ENCODE data around the gene MPDZ. TPM values are rescaled to one million over a fixed set of nuclear protein-coding genes. Genes with fewer than 3 reads are reported as not detected.

MPDZ gene
- total and polyA plus RNA-seq, 2 of the 13 experiments (the other 11 are each of a cell fraction or from before 2014, with no cell fraction given), result 12.4 to 14.7 TPM

DNA sequence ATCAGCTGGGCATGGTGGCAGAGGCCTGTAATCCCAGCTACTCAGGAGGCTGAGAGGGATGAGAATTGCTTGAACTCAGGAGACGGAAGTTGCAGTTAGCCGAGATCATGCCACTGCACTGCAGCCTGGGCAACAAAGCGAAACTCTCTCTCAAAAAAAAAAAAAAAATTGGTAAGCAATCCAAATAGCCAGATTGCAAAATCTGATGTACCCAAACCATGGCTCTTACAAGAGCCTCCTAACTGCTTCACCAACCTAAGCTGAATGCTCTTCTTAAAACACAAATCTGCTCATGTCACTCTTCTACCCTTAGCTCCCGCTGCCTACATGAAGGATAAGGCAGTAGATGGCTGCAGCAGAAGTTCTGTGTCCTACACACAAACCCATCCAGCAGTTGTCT, 105.9 kb downstream of the MPDZ start:
- POLR2A ChIA-PET, result no interaction called here
- Histone ChIP-seq H3K27ac (ENCODE audit: extremely low read length, insufficient read depth, low read length) (no peak overlapping the region), H2AFZ (ENCODE audit: low read length) (no peak overlapping the region), H3K9me3 (ENCODE audit: low read length) (no peaks in the 10 kb centered on the region), H3K4me3 (replicated peaks in 1 of 3; ENCODE audit: insufficient read depth in 1 of 3, low read depth in 2 of 3, low read length in 3 of 3) (no peak overlapping the region), H3K27me3 (ENCODE audit: control insufficient read depth in 1 of 2, insufficient read depth in 2 of 2, low read length in 2 of 2) (no peaks in the 10 kb centered on the region), H3K79me2 (ENCODE audit: insufficient read depth, low read length) (no peaks in the 10 kb centered on the region), H3K4me2 (ENCODE audit: low read depth, low read length) (no peak overlapping the region), H3K4me1 (ENCODE audit: insufficient read depth, low read length) (peaks cover 12% of the 10 kb centered on the region), H4K20me1 (ENCODE audit: insufficient read depth, low read length) (no peaks in the 10 kb centered on the region), H3K9ac (ENCODE audit: insufficient read depth, low read depth, low read length) (no peak overlapping the region), H3K36me3 (replicated peaks in 1 of 2; ENCODE audit: control insufficient read depth in 1 of 2, insufficient read depth in 2 of 2, low read length in 2 of 2) (no peaks in the 10 kb centered on the region; a peak in 1 of 5 replicates)
- in situ Hi-C loops (cut with HindIII; ENCODE audit: extremely low pct_ligation_motif_present, low pct_unique_long_range_greater_than_20kb) (no loop called here), intact Hi-C loops (cut with micrococcal nuclease; ENCODE audit: unreplicated experiment) (no loop called here)
- CTCF ChIA-PET (ENCODE audit: low intra/inter-chr PET ratio, low total read pairs), result no interaction called here
- FAIRE-seq (no peak), ATAC-seq (no peak), DNase-seq (ENCODE audit: low spot score) (no peak)
- WGBS (ENCODE audit: low lambda C conversion rate), result 99% methylated on average over 4 of the region's 4 CpGs
- BruUV-seq (replicated peaks), result no TSS peak
- TF ChIP-seq, protein P1, sequence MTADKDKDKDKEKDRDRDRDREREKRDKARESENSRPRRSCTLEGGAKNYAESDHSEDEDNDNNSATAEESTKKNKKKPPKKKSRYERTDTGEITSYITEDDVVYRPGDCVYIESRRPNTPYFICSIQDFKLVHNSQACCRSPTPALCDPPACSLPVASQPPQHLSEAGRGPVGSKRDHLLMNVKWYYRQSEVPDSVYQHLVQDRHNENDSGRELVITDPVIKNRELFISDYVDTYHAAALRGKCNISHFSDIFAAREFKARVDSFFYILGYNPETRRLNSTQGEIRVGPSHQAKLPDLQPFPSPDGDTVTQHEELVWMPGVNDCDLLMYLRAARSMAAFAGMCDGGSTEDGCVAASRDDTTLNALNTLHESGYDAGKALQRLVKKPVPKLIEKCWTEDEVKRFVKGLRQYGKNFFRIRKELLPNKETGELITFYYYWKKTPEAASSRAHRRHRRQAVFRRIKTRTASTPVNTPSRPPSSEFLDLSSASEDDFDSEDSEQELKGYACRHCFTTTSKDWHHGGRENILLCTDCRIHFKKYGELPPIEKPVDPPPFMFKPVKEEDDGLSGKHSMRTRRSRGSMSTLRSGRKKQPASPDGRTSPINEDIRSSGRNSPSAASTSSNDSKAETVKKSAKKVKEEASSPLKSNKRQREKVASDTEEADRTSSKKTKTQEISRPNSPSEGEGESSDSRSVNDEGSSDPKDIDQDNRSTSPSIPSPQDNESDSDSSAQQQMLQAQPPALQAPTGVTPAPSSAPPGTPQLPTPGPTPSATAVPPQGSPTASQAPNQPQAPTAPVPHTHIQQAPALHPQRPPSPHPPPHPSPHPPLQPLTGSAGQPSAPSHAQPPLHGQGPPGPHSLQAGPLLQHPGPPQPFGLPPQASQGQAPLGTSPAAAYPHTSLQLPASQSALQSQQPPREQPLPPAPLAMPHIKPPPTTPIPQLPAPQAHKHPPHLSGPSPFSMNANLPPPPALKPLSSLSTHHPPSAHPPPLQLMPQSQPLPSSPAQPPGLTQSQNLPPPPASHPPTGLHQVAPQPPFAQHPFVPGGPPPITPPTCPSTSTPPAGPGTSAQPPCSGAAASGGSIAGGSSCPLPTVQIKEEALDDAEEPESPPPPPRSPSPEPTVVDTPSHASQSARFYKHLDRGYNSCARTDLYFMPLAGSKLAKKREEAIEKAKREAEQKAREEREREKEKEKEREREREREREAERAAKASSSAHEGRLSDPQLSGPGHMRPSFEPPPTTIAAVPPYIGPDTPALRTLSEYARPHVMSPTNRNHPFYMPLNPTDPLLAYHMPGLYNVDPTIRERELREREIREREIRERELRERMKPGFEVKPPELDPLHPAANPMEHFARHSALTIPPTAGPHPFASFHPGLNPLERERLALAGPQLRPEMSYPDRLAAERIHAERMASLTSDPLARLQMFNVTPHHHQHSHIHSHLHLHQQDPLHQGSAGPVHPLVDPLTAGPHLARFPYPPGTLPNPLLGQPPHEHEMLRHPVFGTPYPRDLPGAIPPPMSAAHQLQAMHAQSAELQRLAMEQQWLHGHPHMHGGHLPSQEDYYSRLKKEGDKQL (CRISPR knock-in tag; IDR thresholded peaks at IDR 0.05; ENCODE audit: low read depth), result no peak
- TF ChIP-seq ZMAT5 (CRISPR knock-in tag; IDR thresholded peaks at IDR 0.05; ENCODE audit: borderline replicate concordance, low read depth), result no peak
- no peak for TF ChIP-seq ARHGAP35 (CRISPR knock-in tag; IDR thresholded peaks at IDR 0.05; ENCODE audit: borderline replicate concordance)
- no peak for TF ChIP-seq KDM5A (IDR thresholded peaks at IDR 0.05; ENCODE audit: borderline replicate concordance, low read length)
- TF ChIP-seq PHF5A (CRISPR knock-in tag; IDR thresholded peaks at IDR 0.05; ENCODE audit: low read depth, unreplicated experiment), result no peak
- no peak for TF ChIP-seq ZNF572 (CRISPR knock-in tag; IDR thresholded peaks at IDR 0.05)
- TF ChIP-seq, protein P2, sequence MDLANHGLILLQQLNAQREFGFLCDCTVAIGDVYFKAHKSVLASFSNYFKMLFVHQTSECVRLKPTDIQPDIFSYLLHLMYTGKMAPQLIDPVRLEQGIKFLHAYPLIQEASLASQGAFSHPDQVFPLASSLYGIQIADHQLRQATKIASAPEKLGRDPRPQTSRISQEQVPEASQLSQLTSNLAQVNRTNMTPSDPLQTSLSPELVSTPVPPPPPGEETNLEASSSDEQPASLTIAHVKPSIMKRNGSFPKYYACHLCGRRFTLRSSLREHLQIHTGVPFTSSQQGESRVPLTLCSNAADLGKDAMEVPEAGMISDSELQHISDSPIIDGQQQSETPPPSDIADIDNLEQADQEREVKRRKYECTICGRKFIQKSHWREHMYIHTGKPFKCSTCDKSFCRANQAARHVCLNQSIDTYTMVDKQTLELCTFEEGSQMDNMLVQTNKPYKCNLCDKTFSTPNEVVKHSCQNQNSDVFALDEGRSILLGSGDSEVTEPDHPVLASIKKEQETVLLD (CRISPR knock-in tag; IDR thresholded peaks at IDR 0.05; ENCODE audit: low read depth), result no peak
- TF ChIP-seq, protein P3, sequence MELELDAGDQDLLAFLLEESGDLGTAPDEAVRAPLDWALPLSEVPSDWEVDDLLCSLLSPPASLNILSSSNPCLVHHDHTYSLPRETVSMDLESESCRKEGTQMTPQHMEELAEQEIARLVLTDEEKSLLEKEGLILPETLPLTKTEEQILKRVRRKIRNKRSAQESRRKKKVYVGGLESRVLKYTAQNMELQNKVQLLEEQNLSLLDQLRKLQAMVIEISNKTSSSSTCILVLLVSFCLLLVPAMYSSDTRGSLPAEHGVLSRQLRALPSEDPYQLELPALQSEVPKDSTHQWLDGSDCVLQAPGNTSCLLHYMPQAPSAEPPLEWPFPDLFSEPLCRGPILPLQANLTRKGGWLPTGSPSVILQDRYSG (CRISPR knock-in tag; IDR thresholded peaks at IDR 0.05), result no peak
- TF ChIP-seq ZSCAN25 (CRISPR knock-in tag; IDR thresholded peaks at IDR 0.05), result no peak
- TF ChIP-seq JUN (CRISPR knock-in tag; IDR thresholded peaks at IDR 0.05), result no peak
- TF ChIP-seq, protein P4, sequence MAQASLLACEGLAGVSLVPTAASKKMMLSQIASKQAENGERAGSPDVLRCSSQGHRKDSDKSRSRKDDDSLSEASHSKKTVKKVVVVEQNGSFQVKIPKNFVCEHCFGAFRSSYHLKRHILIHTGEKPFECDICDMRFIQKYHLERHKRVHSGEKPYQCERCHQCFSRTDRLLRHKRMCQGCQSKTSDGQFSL (CRISPR knock-in tag; IDR thresholded peaks at IDR 0.05), result no peak
- no peak for TF ChIP-seq ZNF496 (CRISPR knock-in tag; IDR thresholded peaks at IDR 0.05; ENCODE audit: insufficient replicate concordance)
- no peak for TF ChIP-seq ZNF614 (CRISPR knock-in tag; IDR thresholded peaks at IDR 0.05; ENCODE audit: borderline replicate concordance)
- no peak for TF ChIP-seq CREM (IDR thresholded peaks at IDR 0.05)
- no peak for TF ChIP-seq CREM (CRISPR knock-in tag; IDR thresholded peaks at IDR 0.05)
- TF ChIP-seq PBX2 (CRISPR knock-in tag; IDR thresholded peaks at IDR 0.05), result no peak
- TF ChIP-seq SSRP1 (CRISPR knock-in tag; IDR thresholded peaks at IDR 0.05), result no peak
